Transverse colon (tissue), 4 donors: Measurements from ENCODE around the gene MYO18B. TPM values are rescaled to one million over a fixed set of nuclear protein-coding genes. Genes with fewer than 3 reads are reported as not detected.

Source experiments
- DNase-seq: peaks from one replicate; pipeline ENCODE4 v3.0.0-alpha.2; 2019
- H3K27ac ChIP-seq, 4 donors: fragments of 200-600 bp; sonication (generic); 2 replicates each; pipeline ENCODE4 v1.5.1; 2016 to 2018; ENCODE audit warnings: inconsistent platforms in 4 of 4
- H3K27me3 ChIP-seq: fragments of 200-600 bp; sonication (generic); 2 replicates; pipeline ENCODE4 v1.5.1; 2017; ENCODE audit warnings: inconsistent platforms
- H3K36me3 ChIP-seq, 4 donors: fragments of 200-600 bp; sonication (generic); 2 replicates each; pipeline ENCODE4 v1.5.1; 2017 to 2019; ENCODE audit warnings: inconsistent platforms in 4 of 4
- H3K4me1 ChIP-seq, 4 donors: fragments of 200-600 bp; sonication (generic); 2 replicates each; pipeline ENCODE4 v1.5.1; 2017 to 2020; ENCODE audit warnings: inconsistent platforms in 4 of 4
- H3K4me3 ChIP-seq, 4 donors: fragments of 200-600 bp; sonication (generic); 1 replicate in 1 of 4; 2 replicates in 3 of 4; pipeline versions ENCODE4 v1.5.1 to v1.6.1; 2017 to 2019; ENCODE audit warnings: inconsistent platforms in 4 of 4
- H3K9me3 ChIP-seq, 2 donors: fragments of 200-600 bp; sonication (generic); 2 replicates each; pipeline ENCODE4 v1.5.1; 2017 to 2019; ENCODE audit warnings: inconsistent platforms in 2 of 2
- EP300 ChIP-seq: sonication (generic); formaldehyde crosslinking; IDR thresholded peaks from one replicate; pipeline ENCODE4 v1.6.1; 2017; ENCODE audit warnings: antibody characterized with exemption, low read depth
- POLR2A ChIP-seq: fragments of 450-650 bp; IDR thresholded peaks from one replicate; pipeline ENCODE4 v1.6.1; 2016; ENCODE audit warnings: antibody characterized with exemption, mild to moderate bottlenecking, moderate library complexity
- POLR2AphosphoS5 ChIP-seq, 3 donors: sonication (generic); formaldehyde crosslinking; IDR thresholded peaks; one replicate each; pipeline ENCODE4 v1.6.1; 2016; ENCODE audit warnings: antibody characterized with exemption in 3 of 3
- WGBS, 2 donors: methylation state at CpG; one replicate each; pipeline ENCODE4 v1.1.5; 2018; ENCODE audit warnings: low coverage in 1 of 2; 5-methylcytosine and 5-hydroxymethylcytosine counted together
- in situ Hi-C, 4 donors: fragments of 200-750 bp; cut with MboI; loops; one replicate each; pipeline versions ENCODE4 v1.15.0 to v1.15.1; 2017; ENCODE audit warnings: low sequenced_read_pairs in 3 of 4, low pct_ligation_motif_present in 1 of 4, low pct_unique_long_range_greater_than_20kb in 1 of 4
- intact Hi-C: fragments of 100-400 bp; cut with DNase I; formaldehyde crosslinking; loops from one replicate; pipeline ENCODE4 v1.15.1; 2023; ENCODE audit warnings: low total_unique reads
- total RNA-seq, 4 donors: library from RNA; depleted of rRNA; stranded (reverse); fragments of >200 nt; gene quantifications; one replicate each; pipeline ENCODE4 v1.1.0, GENCODE V29; 2016
- TF ChIP-seq, protein P1 (sequence below), 5 experiments: fragments of 200-600 bp in 3 of 5; fragments of 450-650 bp in 2 of 5; sonication (generic) in 3 of 5; IDR thresholded peaks; 1 replicate in 2 of 5; 2 replicates in 3 of 5; pipeline ENCODE4 v1.5.1; 2016 to 2017; ENCODE audit warnings: antibody characterized with exemption in 5 of 5, inconsistent platforms in 3 of 5, mild to moderate bottlenecking in 2 of 5, moderate library complexity in 1 of 5

MYO18B gene
- total RNA-seq, 4 donors from 2014 or later: 0.27 TPM; not detected in 3

DNA sequence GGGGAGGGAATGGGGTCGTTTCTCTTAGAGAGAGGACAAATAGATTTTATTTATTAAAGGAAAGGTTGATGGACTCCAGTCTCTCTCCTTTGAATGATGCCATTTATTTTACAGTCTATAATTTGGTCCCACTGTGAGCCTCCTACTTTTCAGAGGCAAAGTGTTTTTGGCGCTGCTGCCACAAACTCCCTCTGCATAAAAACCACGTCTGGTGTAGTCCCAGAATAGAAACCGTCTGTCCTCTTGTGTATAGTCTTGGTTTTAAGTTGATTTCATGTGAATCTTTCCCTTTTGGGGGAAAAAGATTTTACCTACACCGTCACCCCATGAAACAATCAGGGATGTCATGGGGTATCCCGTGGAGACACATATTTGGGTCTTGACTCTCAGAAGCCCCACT, 283.6 kb downstream of the MYO18B start:
- intact Hi-C loops: no loop called here
- H3K36me3 ChIP-seq: no peaks in the 10 kb centered on the region
- in situ Hi-C loops: no loop called here
- H3K4me1 ChIP-seq: no peaks in the 10 kb centered on the region
- no peak overlapping the region for H3K4me3 ChIP-seq
- H3K27ac ChIP-seq: no peak overlapping the region
- no peaks in the 10 kb centered on the region for H3K27me3 ChIP-seq
- H3K9me3 ChIP-seq: no peaks in the 10 kb centered on the region
- 62 to 80% methylated on average over 4 to 6 of the region's 6 CpGs for WGBS, 2 donors
- no peak for DNase-seq
- TF ChIP-seq POLR2AphosphoS5 (IDR thresholded peaks at IDR 0.05) (no peak), POLR2A (no peak)

DNA sequence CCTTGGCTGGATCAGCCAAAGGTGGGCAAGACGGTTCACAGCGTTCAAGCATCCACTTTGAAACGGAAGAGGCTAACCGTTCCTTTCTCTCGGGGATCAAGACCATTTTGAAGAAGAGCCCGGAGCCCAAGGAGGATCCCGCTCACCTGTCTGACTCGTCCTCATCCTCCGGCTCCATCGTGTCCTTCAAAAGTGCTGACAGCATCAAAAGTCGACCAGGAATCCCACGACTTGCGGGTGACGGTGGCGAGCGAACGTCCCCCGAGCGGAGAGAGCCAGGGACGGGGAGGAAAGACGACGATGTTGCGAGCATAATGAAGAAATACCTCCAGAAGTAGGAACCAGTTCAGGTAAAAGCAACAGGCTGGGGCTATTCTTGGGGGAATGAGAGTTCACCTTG, 285.4 kb downstream of the MYO18B start:
- no peak overlapping the region for H3K27ac ChIP-seq
- TF ChIP-seq POLR2A: no peak
- TF ChIP-seq, protein P1, sequence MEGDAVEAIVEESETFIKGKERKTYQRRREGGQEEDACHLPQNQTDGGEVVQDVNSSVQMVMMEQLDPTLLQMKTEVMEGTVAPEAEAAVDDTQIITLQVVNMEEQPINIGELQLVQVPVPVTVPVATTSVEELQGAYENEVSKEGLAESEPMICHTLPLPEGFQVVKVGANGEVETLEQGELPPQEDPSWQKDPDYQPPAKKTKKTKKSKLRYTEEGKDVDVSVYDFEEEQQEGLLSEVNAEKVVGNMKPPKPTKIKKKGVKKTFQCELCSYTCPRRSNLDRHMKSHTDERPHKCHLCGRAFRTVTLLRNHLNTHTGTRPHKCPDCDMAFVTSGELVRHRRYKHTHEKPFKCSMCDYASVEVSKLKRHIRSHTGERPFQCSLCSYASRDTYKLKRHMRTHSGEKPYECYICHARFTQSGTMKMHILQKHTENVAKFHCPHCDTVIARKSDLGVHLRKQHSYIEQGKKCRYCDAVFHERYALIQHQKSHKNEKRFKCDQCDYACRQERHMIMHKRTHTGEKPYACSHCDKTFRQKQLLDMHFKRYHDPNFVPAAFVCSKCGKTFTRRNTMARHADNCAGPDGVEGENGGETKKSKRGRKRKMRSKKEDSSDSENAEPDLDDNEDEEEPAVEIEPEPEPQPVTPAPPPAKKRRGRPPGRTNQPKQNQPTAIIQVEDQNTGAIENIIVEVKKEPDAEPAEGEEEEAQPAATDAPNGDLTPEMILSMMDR (IDR thresholded peaks at IDR 0.05): no peak
- TF ChIP-seq POLR2AphosphoS5 (IDR thresholded peaks at IDR 0.05): no peak
- TF ChIP-seq EP300: no peak
- intact Hi-C loops (no loop called here), in situ Hi-C loops (no loop called here)
- DNase-seq: no peak
- H3K27me3 ChIP-seq: no peaks in the 10 kb centered on the region
- H3K4me3 ChIP-seq: no peak overlapping the region
- no peaks in the 10 kb centered on the region for H3K4me1 ChIP-seq
- WGBS, 2 donors: 87 to 94% methylated on average over 14 to 23 of the region's 23 CpGs
- H3K9me3 ChIP-seq: no peaks in the 10 kb centered on the region
- H3K36me3 ChIP-seq: no peaks in the 10 kb centered on the region

DNA sequence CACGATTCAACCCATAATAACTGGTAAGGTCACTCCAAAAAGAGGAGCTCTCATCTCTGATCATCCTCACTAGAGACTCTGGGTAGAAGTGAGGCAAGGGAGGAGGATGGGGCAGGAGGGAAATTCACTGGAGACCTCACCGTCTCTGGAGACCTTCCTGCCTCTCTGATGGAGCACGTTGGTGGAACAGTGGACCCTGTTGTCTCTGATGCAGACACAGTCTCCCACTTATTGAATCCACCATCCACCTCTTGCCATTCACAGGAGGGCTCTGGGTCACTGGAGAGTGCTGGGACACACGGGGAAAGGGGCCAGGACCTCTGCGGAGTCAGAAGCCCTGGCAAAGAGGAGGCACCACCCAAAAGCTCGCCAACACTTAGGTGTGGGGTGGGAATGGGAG, 289.7 kb downstream of the MYO18B start:
- intact Hi-C loops: no loop called here
- WGBS, 2 donors: 78% methylated on average over 6 of the region's 6 CpGs; no CpG with 5 or more reads in 1 of the 2 donors
- no peak for TF ChIP-seq POLR2A
- no peak for TF ChIP-seq POLR2AphosphoS5 (IDR thresholded peaks at IDR 0.05)
- in situ Hi-C loops: no loop called here
- H3K4me3 ChIP-seq: no peak overlapping the region
- no peaks in the 10 kb centered on the region for H3K36me3 ChIP-seq
- no peaks in the 10 kb centered on the region for H3K9me3 ChIP-seq
- no peak overlapping the region for H3K27ac ChIP-seq
- no peaks in the 10 kb centered on the region for H3K4me1 ChIP-seq
- no peak for DNase-seq
- H3K27me3 ChIP-seq: no peaks in the 10 kb centered on the region

DNA sequence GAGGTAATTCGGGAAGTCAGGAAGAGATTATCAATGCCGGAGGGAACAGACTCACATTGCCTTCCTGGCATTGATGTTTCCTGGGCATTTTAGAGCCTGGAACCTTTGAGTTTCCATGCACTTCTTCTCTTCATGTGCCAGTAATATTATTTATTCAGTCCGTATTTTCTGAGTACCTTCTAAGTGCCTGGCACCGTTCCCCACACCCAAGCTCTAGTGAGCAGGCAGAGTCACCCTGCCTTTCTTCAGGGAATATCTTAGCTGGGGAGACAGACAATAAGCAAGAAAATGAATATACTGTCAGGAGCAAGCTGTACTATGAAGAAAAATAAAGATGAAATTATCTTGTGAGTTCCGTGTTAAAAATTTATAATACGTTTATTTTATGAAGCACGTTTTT, 291.1 kb downstream of the MYO18B start:
- no peaks in the 10 kb centered on the region for H3K9me3 ChIP-seq

DNA sequence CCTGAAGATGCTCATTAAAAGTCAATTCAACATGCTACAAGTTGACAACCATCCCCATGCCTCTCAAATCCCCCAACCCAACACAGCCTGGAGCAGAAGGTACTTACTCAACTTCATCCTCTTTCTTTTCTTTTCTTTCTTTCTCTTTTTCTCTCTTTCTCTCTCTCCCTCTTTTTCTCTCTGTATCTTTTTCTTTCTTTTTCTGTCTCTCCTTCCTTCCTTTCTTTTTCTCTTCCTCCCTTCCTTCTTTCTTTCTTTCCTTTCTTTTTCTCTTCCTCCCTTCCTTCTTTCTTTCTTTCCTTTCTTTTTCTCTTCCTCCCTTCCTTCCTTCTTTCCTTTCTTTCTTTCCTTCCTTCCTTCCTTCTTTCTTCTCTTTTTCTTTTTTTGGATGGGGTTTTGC, 291.6 kb downstream of the MYO18B start:
- in situ Hi-C loops (no loop called here), intact Hi-C loops (no loop called here)
- no peaks in the 10 kb centered on the region for H3K9me3 ChIP-seq
- no peak for DNase-seq
- TF ChIP-seq POLR2AphosphoS5 (IDR thresholded peaks at IDR 0.05) (no peak), POLR2A (no peak), EP300 (no peak)
- TF ChIP-seq, protein P1 (IDR thresholded peaks at IDR 0.05): no peak
- H3K27ac ChIP-seq: no peak overlapping the region
- H3K36me3 ChIP-seq: no peaks in the 10 kb centered on the region
- no peak overlapping the region for H3K4me3 ChIP-seq
- no peaks in the 10 kb centered on the region for H3K4me1 ChIP-seq
- no peaks in the 10 kb centered on the region for H3K27me3 ChIP-seq

More for the DNA sequence above, 291.1 kb downstream of the MYO18B start:
- TF ChIP-seq, protein P1 (IDR thresholded peaks at IDR 0.05): no peak
- TF ChIP-seq POLR2AphosphoS5 (IDR thresholded peaks at IDR 0.05) (no peak), EP300 (no peak), POLR2A (no peak)
- intact Hi-C loops (no loop called here), in situ Hi-C loops (no loop called here)
- Histone ChIP-seq H3K36me3 (no peaks in the 10 kb centered on the region), H3K4me1 (no peaks in the 10 kb centered on the region), H3K27ac (no peak overlapping the region), H3K27me3 (no peaks in the 10 kb centered on the region), H3K4me3 (no peak overlapping the region)
- 65 to 75% methylated on average over 7 of the region's 7 CpGs for WGBS, 2 donors
- no peak for DNase-seq
